HepG2 (cell line): ENCODE data around the gene FAM114A1. TPM values are rescaled to one million over a fixed set of nuclear protein-coding genes. Genes with fewer than 3 reads are reported as not detected.
A peak's percentile ranks its signal among the peaks of the same experiment; 100 is the strongest.

Experiments
- ATAC-seq: fragments of 200-7000 bp; cut with Tn5 transposase; 3 replicates; pipeline ENCODE4 v1.9.1; 2020; ENCODE audit warnings: mild to moderate bottlenecking, moderate library complexity
- BruUV-seq: library from RNA; stranded (reverse); fragments of 400-500 nt; replicated peaks from 2 replicates; lab custom pipeline; 2021; lab: Mats Ljungman, UMichigan
- CTCF ChIA-PET: fragments of 300-600 bp; formaldehyde crosslinking; extraction: SDS; loops from one replicate; lab custom pipeline; 2021; ENCODE audit warnings: low total read pairs, inconsistent platforms, low intra/inter-chr PET ratio; lab: Yijun Ruan, JAX
- POLR2A ChIA-PET: fragments of 350-600 bp; sonication (Branson Sonifier 250); formaldehyde crosslinking; loops from one replicate; lab custom pipeline; 2020; ENCODE audit warnings: antibody characterized with exemption, inconsistent platforms; lab: Yijun Ruan, JAX
- DNase-seq: peaks from one replicate; pipeline ENCODE4 v3.0.0-alpha.2; 2015; ENCODE audit warnings: low spot score
- FAIRE-seq: peaks from 3 replicates; lab custom pipeline; 2011; peaks lifted over from hg19 to GRCh38; lab: Jason Lieb, UNC
- H2AFZ ChIP-seq: one replicate; pipeline ENCODE4 v1.6.1; 2011; ENCODE audit warnings: low read length, inconsistent platforms
- H3K27ac ChIP-seq: fragments of 300-600 bp; 3 replicates; pipeline ENCODE4 v1.8.0; 2011; ENCODE audit warnings: mixed run types, mild to moderate bottlenecking, mixed read lengths, low read length, inconsistent platforms; ENCODE audit not compliant: insufficient read depth; ENCODE audit errors: extremely low read length
- H3K27me3 ChIP-seq, 2 experiments: fragments of 200-600 bp in 1 of 2; 2 replicates in 1 of 2; 3 replicates in 1 of 2; pipeline versions ENCODE4 v1.6.0 to v1.8.0; 2011; ENCODE audit warnings: low read length in 2 of 2, mild to moderate bottlenecking in 2 of 2, moderate library complexity in 2 of 2, inconsistent platforms in 1 of 2; ENCODE audit not compliant: insufficient read depth in 2 of 2, control insufficient read depth in 1 of 2
- H3K36me3 ChIP-seq, 2 experiments: fragments of 200-600 bp in 1 of 2; replicated peaks in 1 of 2; 2 replicates in 1 of 2; 3 replicates in 1 of 2; pipeline versions ENCODE4 v1.5.1 to v1.8.0; 2011; ENCODE audit warnings: low read length in 2 of 2, inconsistent platforms in 1 of 2; ENCODE audit not compliant: insufficient read depth in 2 of 2, control insufficient read depth in 1 of 2
- H3K4me1 ChIP-seq: 2 replicates; pipeline ENCODE4 v1.5.1; 2012; ENCODE audit warnings: low read length, inconsistent platforms; ENCODE audit not compliant: insufficient read depth
- H3K4me2 ChIP-seq: 2 replicates; pipeline ENCODE4 v1.6.0; 2011; ENCODE audit warnings: low read depth, low read length, inconsistent platforms
- H3K4me3 ChIP-seq, 3 experiments: fragments of 200-600 bp in 1 of 3; sonication (generic), shearing (Covaris generic) in 1 of 3; replicated peaks in 1 of 3; 2 replicates each; pipeline ENCODE4 v1.5.1; 2011 to 2016; ENCODE audit warnings: low read length in 3 of 3, inconsistent platforms in 2 of 3, low read depth in 2 of 3, mild to moderate bottlenecking in 2 of 3, control low read depth in 1 of 3, mixed read lengths in 1 of 3; ENCODE audit not compliant: insufficient read depth in 1 of 3
- H3K79me2 ChIP-seq: one replicate; pipeline ENCODE4 v1.6.1; 2011; ENCODE audit warnings: low read length, inconsistent platforms; ENCODE audit not compliant: insufficient read depth
- H3K9ac ChIP-seq: 2 replicates; pipeline ENCODE4 v1.6.0; 2011; ENCODE audit warnings: mild to moderate bottlenecking, low read depth, low read length, inconsistent platforms; ENCODE audit not compliant: insufficient read depth
- H3K9me3 ChIP-seq: 2 replicates; pipeline ENCODE4 v1.5.1; 2012; ENCODE audit warnings: mild to moderate bottlenecking, low read length
- H4K20me1 ChIP-seq: 2 replicates; pipeline ENCODE4 v1.6.0; 2011; ENCODE audit warnings: inconsistent platforms, mild to moderate bottlenecking, low read length, moderate library complexity; ENCODE audit not compliant: insufficient read depth
- CEBPB ChIP-seq: IDR thresholded peaks from 2 replicates; pipeline ENCODE4 v1.6.1; 2011; ENCODE audit warnings: low read depth, low read length, improper control_type of control experiment, borderline replicate concordance
- CEBPG ChIP-seq: IDR thresholded peaks from 2 replicates; pipeline ENCODE4 v1.6.1; 2016
- ETS1 ChIP-seq: sonication (generic); formaldehyde crosslinking; IDR thresholded peaks from 2 replicates; pipeline ENCODE4 v1.4.0; 2020; ENCODE audit warnings: missing genetic modification reagents
- FOSL2 ChIP-seq: sonication (generic); formaldehyde crosslinking; IDR thresholded peaks from 2 replicates; pipeline ENCODE4 v1.4.0; 2020; ENCODE audit warnings: missing genetic modification reagents
- GATA4 ChIP-seq: sonication (generic); IDR thresholded peaks from 2 replicates; pipeline ENCODE4 v1.6.1; 2016; ENCODE audit warnings: antibody characterized with exemption, low read depth, borderline replicate concordance
- GATAD2A ChIP-seq: IDR thresholded peaks from 2 replicates; pipeline ENCODE4 v1.6.1; 2016
- HMGXB4 ChIP-seq, 2 experiments: sonication (generic) in 1 of 2; formaldehyde crosslinking in 1 of 2; IDR thresholded peaks; 2 replicates each; pipeline versions ENCODE4 v1.4.0 to v1.6.1; 2018 to 2020; ENCODE audit warnings: missing genetic modification reagents in 2 of 2, borderline replicate concordance in 1 of 2, low read depth in 1 of 2, mild to moderate bottlenecking in 1 of 2, missing biosample characterization in 1 of 2
- KLF16 ChIP-seq, 2 experiments: sonication (generic) in 1 of 2; formaldehyde crosslinking in 1 of 2; IDR thresholded peaks; 2 replicates each; pipeline versions ENCODE4 v1.6.1 to v1.8.0; 2016 to 2023; ENCODE audit warnings: missing genetic modification reagents in 2 of 2, missing compliant biosample characterization in 1 of 2
- MZF1 ChIP-seq: sonication (generic); formaldehyde crosslinking; IDR thresholded peaks from 2 replicates; pipeline ENCODE4 v1.8.1; 2023; ENCODE audit warnings: mild to moderate bottlenecking, missing genetic modification reagents, borderline replicate concordance
- NR2F6 ChIP-seq, 2 experiments: IDR thresholded peaks; 2 replicates each; pipeline ENCODE4 v1.6.1; 2016; ENCODE audit warnings: antibody characterized with exemption in 1 of 2, mild to moderate bottlenecking in 1 of 2
- SRSF1 ChIP-seq: fragments of 200-400 bp; formaldehyde crosslinking; optimal IDR thresholded peaks from 2 replicates; pipeline ENCODE3; 2017; ENCODE audit warnings: mild to moderate bottlenecking, low read depth, low read length, moderate library complexity
- ZNF839 ChIP-seq: sonication (generic); formaldehyde crosslinking; IDR thresholded peaks from 2 replicates; pipeline ENCODE4 v1.4.0; 2020; ENCODE audit warnings: missing genetic modification reagents, mild to moderate bottlenecking, borderline replicate concordance
- WGBS: methylation state at CpG from one replicate; pipeline ENCODE4 v1.1.6; 2017; ENCODE audit warnings: low lambda C conversion rate; 5-methylcytosine and 5-hydroxymethylcytosine counted together
- in situ Hi-C: cut with HindIII; loops from 2 replicates; pipeline ENCODE4 v1.10.0; 2017; ENCODE audit warnings: low pct_unique_long_range_greater_than_20kb; ENCODE audit not compliant: extremely low pct_ligation_motif_present
- intact Hi-C: fragments of 100-400 bp; cut with micrococcal nuclease; formaldehyde crosslinking; loops from one replicate; pipeline ENCODE4 v1.10.0; 2022; ENCODE audit not compliant: unreplicated experiment
- polyA plus RNA-seq, 8 experiments: library from polyadenylated mRNA; depleted of rRNA in 3 of 8; stranded (reverse) in 7 of 8; unstranded in 1 of 8; fragments of >200 nt; fragmentation: Illumina TruSeq in 4 of 8; extraction: Trizol in 4 of 8; gene quantifications; 2 replicates each; pipeline versions ENCODE4 v1.2.1 to v1.2.3, GENCODE V29; 2011 to 2016; ENCODE audit warnings: low read depth in 4 of 8, missing spikeins in 1 of 8, mixed read lengths in 1 of 8; ENCODE audit not compliant: insufficient read depth in 1 of 8
- total RNA-seq, 5 experiments: library from RNA; depleted of rRNA; stranded (reverse); fragments of >200 nt; fragmentation: Illumina TruSeq; extraction: Trizol; gene quantifications; 2 replicates each; pipeline ENCODE4 v1.2.3, GENCODE V29; 2016; ENCODE audit warnings: low read depth in 1 of 5

FAM114A1 gene
- total and polyA plus RNA-seq, 2 of the 13 experiments (the other 11 are each of a cell fraction or from before 2014, with no cell fraction given) = 61.0 to 76.9 TPM

GRCh38 chr4:38856524-38857337 lies 10.9 kb upstream of the FAM114A1 start, which contains the start of gene TLR6 (continued):
- no peak for TF ChIP-seq SRSF1
- TF ChIP-seq ZNF839 (CRISPR knock-in tag) = no peak
- TF ChIP-seq GATA4 = no peak
- TF ChIP-seq FOSL2 (CRISPR knock-in tag) = no peak
- 0 out of 4 replicates have a peak, but pooled peaks of 1 of the 2 experiments have one; percentile 25 for TF ChIP-seq HMGXB4 (CRISPR knock-in tag; IDR thresholded peaks at IDR 0.05; ENCODE audit: borderline replicate concordance in 1 of 2, low read depth in 1 of 2)
- 0 out of 4 replicates have a peak, but pooled peaks of 1 of the 2 experiments have one; percentile 37 for TF ChIP-seq KLF16 (CRISPR knock-in tag; IDR thresholded peaks at IDR 0.05)
- TF ChIP-seq GATAD2A = peak; percentile 45
- TF ChIP-seq, all 625 proteins: peak for 11

GRCh38 chr4:38857354-38858096 lies 10.1 kb upstream of the FAM114A1 start:
- POLR2A ChIA-PET = no interaction called here
- Histone ChIP-seq H3K9me3 (no peaks in the 10 kb centered on the region), H4K20me1 (no peaks in the 10 kb centered on the region), H3K36me3 (no peaks in the 10 kb centered on the region), H3K4me3 (no peak overlapping the region), H3K4me2 (peak overlapping the region; percentile 28; the same call in 1 of the 2 replicates), H3K9ac (no peak overlapping the region), H3K27ac (no peak overlapping the region), H3K4me1 (peaks cover 12% of the 10 kb centered on the region), H2AFZ (no peak overlapping the region), H3K27me3 (no peaks in the 10 kb centered on the region), H3K79me2 (no peaks in the 10 kb centered on the region)
- 8% methylated on average over 3 of the region's 3 CpGs for WGBS
- in situ Hi-C loops (loop anchor here (5.0 kb wide), 1 partner anchor 100 kb away; no protein-coding TSS in a partner anchor), intact Hi-C loops (no loop called here)
- FAIRE-seq (no peak), ATAC-seq (no peak), DNase-seq (no peak)
- CTCF ChIA-PET = interaction anchor here (1.2 to 1.9 kb wide), 3 partner anchors 75 to 99 kb away, joined by 3 to 17 read pairs (median 4); partner anchors contain the start of gene TLR10
- no TSS peak for BruUV-seq
- TF ChIP-seq CEBPG = peak; percentile 66
- TF ChIP-seq GATAD2A = peak; percentile 22; the same call in 1 of the 2 replicates
- TF ChIP-seq MZF1 = no peak
- TF ChIP-seq ETS1 (CRISPR knock-in tag) = no peak
- no peak for TF ChIP-seq NR2F6 (IDR thresholded peaks at IDR 0.05)
- TF ChIP-seq NR2F6 (CRISPR knock-in tag; IDR thresholded peaks at IDR 0.05) = no peak
- peak; percentile 71; the same call in 1 of the 2 replicates for TF ChIP-seq CEBPB
- TF ChIP-seq FOSL2 (CRISPR knock-in tag) = peak; percentile 52; the same call in 1 of the 2 replicates
- TF ChIP-seq, all 625 proteins: peak for 4
